Thoracic aorta (tissue), 2 donors: ENCODE data around the gene TECPR2. TPM values are rescaled to one million over a fixed set of nuclear protein-coding genes. Genes with fewer than 3 reads are reported as not detected.
A peak's percentile ranks its signal among the peaks of the same experiment; 100 is the strongest.

Experiments
- ATAC-seq: fragments of 150-250 bp; one replicate; pipeline ENCODE4 v1.8.0; 2017; ENCODE audit warnings: low read depth; ENCODE audit not compliant: insufficient number of reproducible peaks, low FRiP score
- DNase-seq: peaks from one replicate; pipeline ENCODE4 v3.0.0-alpha.2; 2020; ENCODE audit warnings: low spot score
- H3K27ac ChIP-seq, 2 donors: fragments of 200-600 bp; sonication (generic); 1 replicate in 1 of 2; 2 replicates in 1 of 2; pipeline ENCODE4 v1.5.1; 2016; ENCODE audit warnings: mild to moderate bottlenecking in 2 of 2, moderate library complexity in 2 of 2
- H3K27me3 ChIP-seq: fragments of 200-600 bp; sonication (generic); replicated peaks from 2 replicates; pipeline ENCODE4 v1.6.0; 2016; ENCODE audit warnings: mild to moderate bottlenecking; ENCODE audit not compliant: insufficient read depth
- H3K36me3 ChIP-seq: fragments of 200-600 bp; sonication (generic); one replicate; pipeline ENCODE4 v1.5.1; 2016
- H3K4me1 ChIP-seq, 2 donors: fragments of 200-600 bp; sonication (generic); 1 replicate in 1 of 2; 2 replicates in 1 of 2; pipeline versions ENCODE4 v1.5.1 to v1.6.0; 2016; ENCODE audit warnings: low read depth in 2 of 2, mild to moderate bottlenecking in 1 of 2; ENCODE audit not compliant: control insufficient read depth in 1 of 2
- H3K4me3 ChIP-seq: fragments of 200-600 bp; sonication (generic); 2 replicates; pipeline ENCODE4 v1.5.1; 2016; ENCODE audit warnings: mild to moderate bottlenecking
- H3K9me3 ChIP-seq: fragments of 200-600 bp; sonication (generic); 2 replicates; pipeline ENCODE4 v1.5.1; 2016
- CTCF ChIP-seq: fragments of 200-600 bp; sonication (generic); IDR thresholded peaks from one replicate; pipeline ENCODE4 v1.5.1; 2019; ENCODE audit warnings: antibody characterized with exemption
- total RNA-seq, 2 donors: library from RNA; depleted of rRNA; stranded (reverse); fragments of >200 nt; gene quantifications; one replicate each; pipeline versions ENCODE4 v1.1.0 to v1.2.3, GENCODE V29; 2016

The TECPR2 gene
- total RNA-seq, 2 donors from 2014 or later = 36.5 to 41.3 TPM

GRCh38 chr14:102508774-102509745 lies 146.3 kb downstream of the TECPR2 start:
- Histone ChIP-seq H3K27ac (peak overlapping the region; percentile 32 to 62), H3K4me1 (peaks cover 0 to 19% of the 10 kb centered on the region in 2 donors), H3K27me3 (no peaks in the 10 kb centered on the region), H3K4me3 (peak overlapping the region; percentile 75), H3K9me3 (no peaks in the 10 kb centered on the region), H3K36me3 (peaks cover 2% of the 10 kb centered on the region)
- no peak for DNase-seq
- TF ChIP-seq CTCF = no peak
- ATAC-seq = peak; percentile 34

GRCh38 chr14:102509746-102510615 lies 147.2 kb downstream of the TECPR2 start, which contains the start of gene ANKRD9:
ANKRD9 (minus strand) TSS chr14:102509776; CDS start chr14:102507889, 1,887 bp downstream.
- TF ChIP-seq CTCF = no peak
- H3K27ac ChIP-seq = peak within 1 kb of the TSS; percentile 32 to 62
- peak within 1 kb of the TSS; percentile 83 for H3K4me3 ChIP-seq
- ATAC-seq (peak; percentile 81), DNase-seq (peak; percentile 66)
- no peaks in the 10 kb centered on the region for H3K9me3 ChIP-seq
- peaks cover 0 to 19% of the 10 kb centered on the region in 2 donors for H3K4me1 ChIP-seq
- H3K27me3 ChIP-seq = no peaks in the 10 kb centered on the region
- peaks cover 2% of the 10 kb centered on the region for H3K36me3 ChIP-seq

GRCh38 chr14:102510616-102511520 lies 148.1 kb downstream of the TECPR2 start:
- no peak overlapping the region for H3K27ac ChIP-seq
- H3K4me3 ChIP-seq = peak overlapping the region; percentile 83
- no peak for ATAC-seq

GRCh38 chr14:102511538-102511937 lies 148.8 kb downstream of the TECPR2 start:
- Histone ChIP-seq H3K27ac (no peak overlapping the region), H3K4me1 (peaks cover 0 to 23% of the 10 kb centered on the region in 2 donors), H3K36me3 (no peaks in the 10 kb centered on the region), H3K9me3 (no peaks in the 10 kb centered on the region), H3K27me3 (no peaks in the 10 kb centered on the region), H3K4me3 (no peak overlapping the region)
- no peak for TF ChIP-seq CTCF
- DNase-seq = no peak
- ATAC-seq = no peak

More at GRCh38 chr14:102510616-102511520, 148.1 kb downstream of the TECPR2 start:
- no peak for DNase-seq
- Histone ChIP-seq H3K27me3 (no peaks in the 10 kb centered on the region), H3K4me1 (peaks cover 0 to 19% of the 10 kb centered on the region in 2 donors), H3K36me3 (peaks cover 2% of the 10 kb centered on the region), H3K9me3 (no peaks in the 10 kb centered on the region)
- TF ChIP-seq CTCF = no peak
